ENCODE measurements around the gene PARD3B.

The PARD3B gene

DNA sequence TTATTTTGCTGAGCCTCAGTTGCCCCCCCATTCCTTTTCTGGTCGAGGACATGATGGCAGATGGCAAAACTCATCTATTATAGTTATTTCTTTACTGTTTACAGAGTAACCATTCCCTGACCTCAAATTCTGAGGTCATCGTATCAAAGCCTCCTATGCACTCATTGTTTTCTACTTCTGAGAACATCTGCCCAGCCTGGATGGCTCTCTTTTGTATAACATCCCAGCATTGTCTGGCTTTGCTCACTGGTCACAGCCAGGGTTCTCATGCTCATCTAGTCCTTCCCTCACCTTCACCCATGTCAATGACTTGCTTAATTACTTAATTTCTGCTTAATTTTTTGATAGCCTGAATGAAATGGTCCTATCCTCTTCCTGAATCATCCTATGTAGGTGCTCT lies 472.1 kb downstream of the PARD3B start:
- no peak for DNase-seq (ENCODE audit: low read depth)

GRCh38 chr2:205017912-205018311 lies 472.6 kb downstream of the PARD3B start:
- no peak for DNase-seq (ENCODE audit: low read depth)

DNA sequence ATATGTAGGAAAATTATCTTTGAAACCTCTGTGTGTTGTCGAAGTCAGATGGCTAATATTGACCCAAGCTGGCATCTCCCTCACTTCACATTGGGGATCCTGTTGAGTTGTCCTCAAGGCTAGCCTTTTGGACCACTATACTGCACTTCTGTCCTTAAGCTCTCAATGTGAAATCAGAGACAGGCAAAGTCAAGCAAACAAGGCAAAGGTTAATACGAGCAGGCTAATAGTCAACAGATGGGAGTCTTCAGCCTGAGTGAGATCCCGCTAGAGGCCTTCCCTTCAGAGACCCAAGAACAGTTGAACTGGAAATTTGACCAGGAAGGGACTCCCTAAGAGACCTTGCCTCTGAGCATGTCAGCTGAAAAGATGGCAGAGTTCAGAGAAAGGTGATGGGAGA lies 475.4 kb downstream of the PARD3B start:
- no peak for DNase-seq (ENCODE audit: low read depth)

GRCh38 chr2:205022841-205023240 lies 477.6 kb downstream of the PARD3B start:
- DNase-seq (ENCODE audit: low read depth): no peak

DNA sequence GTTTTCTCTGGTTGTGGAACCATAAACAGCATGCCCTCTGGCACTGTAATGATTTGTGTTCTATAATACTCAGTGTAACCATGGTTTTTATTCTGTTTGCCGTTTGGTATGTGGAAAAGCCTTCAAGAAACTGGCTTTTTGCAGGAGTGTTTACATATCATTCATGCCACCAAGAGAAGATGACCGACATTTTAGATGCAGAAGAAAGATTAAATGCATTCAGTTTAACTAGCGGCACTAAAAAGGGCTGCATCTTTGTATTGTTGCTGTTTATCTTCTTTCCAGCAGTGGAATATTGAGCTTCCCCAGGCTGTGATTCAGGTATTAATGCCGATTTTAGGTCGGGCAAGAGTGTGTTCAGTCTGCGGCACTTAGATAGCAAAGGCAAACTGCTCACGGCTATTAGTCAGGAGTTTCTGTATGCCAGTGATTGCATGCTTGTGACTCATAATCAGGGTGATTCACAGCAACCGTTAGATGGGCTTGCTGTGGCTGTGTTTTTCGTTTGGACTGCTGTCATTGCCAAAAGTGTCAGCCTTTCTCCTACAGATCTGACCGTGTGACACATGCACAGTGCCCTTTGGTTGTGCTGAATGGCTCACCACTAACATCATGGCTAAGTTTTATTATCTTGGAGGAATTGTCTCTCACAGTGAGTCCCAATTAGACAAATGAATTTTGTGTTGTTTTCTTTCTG lies 479.7 kb downstream of the PARD3B start:
- DNase-seq (ENCODE audit: low read depth): peak; percentile 7

DNA sequence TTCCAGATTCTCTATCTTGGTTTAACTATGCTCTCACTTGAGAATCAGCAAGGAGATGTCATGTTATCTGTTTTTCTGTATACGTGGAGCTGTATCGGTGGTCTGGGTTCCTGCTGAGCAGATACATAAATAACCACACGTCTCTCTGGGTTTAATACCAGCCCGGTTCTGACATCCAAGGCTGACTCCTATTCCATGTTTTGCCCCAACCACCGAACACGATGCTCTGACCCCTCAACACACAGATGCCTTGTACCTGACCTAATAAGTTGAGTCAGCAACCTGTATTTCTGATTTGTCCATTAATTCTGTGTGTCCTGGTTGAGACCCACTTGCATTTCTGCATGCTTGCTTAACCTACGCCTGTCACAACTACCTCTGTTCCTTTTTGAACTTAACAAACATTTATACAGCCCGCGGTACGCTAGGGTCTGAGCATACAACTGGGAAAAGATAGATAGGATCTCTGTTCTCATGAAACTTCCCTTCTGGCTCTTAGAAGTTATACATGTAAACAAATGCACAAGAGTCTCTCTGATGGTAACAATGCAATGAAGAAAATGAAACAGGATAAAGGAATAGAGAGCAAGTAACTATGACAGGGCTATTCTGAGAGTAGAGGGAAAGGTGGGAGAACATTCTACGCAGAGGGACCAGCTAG lies 480.4 kb downstream of the PARD3B start:
- no peak for DNase-seq (ENCODE audit: low read depth)

GRCh38 chr2:205030695-205031094 lies 485.4 kb downstream of the PARD3B start:
- DNase-seq (ENCODE audit: low read depth): no peak

- DNase-seq (ENCODE audit: low read depth): no peak
Observed at GRCh38 chr2:205032093-205032551, 486.8 kb downstream of the PARD3B start.

GRCh38 chr2:205033431-205033830 lies 488.2 kb downstream of the PARD3B start:
- no peak for DNase-seq (ENCODE audit: low read depth)

DNA sequence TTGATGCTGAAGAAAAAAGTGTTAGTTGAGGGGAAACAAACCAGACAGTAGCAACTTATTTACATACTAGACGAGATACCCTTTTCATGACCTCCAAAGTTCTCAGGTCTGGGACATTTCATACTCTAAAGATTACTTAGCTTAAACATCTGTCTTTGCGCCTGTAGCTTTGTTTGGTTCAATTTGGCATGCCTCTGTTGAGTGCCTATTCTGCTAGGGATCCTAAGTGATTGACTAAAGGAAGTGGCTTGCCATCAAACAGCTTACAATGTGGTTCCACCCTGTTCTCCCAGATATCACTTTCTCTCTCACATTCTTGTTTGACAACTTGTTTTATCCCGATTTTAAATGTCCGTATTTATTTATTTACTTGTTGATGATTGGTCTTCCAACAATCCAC lies 488.8 kb downstream of the PARD3B start:
- DNase-seq (ENCODE audit: low read depth): no peak

DNA sequence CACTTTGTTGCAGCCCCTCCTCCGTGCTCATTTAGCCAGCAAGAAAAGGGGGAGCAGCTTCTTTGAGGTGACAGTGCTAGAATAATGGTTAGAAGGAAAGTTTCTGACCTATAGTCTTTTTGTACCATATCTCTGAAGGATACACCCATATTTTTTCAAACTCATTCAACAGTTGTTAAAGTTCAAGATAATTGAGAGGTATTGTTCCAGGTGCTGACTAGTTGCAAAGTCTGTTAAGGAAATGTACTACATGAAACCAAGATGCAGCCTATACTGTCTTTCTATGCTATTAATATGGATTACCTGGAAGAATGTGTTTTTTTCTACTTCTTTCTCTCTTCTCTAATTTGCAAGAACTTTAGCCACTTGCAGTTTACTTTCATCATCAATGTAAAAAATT lies 495.0 kb downstream of the PARD3B start:
- DNase-seq (ENCODE audit: low read depth): no peak

DNA sequence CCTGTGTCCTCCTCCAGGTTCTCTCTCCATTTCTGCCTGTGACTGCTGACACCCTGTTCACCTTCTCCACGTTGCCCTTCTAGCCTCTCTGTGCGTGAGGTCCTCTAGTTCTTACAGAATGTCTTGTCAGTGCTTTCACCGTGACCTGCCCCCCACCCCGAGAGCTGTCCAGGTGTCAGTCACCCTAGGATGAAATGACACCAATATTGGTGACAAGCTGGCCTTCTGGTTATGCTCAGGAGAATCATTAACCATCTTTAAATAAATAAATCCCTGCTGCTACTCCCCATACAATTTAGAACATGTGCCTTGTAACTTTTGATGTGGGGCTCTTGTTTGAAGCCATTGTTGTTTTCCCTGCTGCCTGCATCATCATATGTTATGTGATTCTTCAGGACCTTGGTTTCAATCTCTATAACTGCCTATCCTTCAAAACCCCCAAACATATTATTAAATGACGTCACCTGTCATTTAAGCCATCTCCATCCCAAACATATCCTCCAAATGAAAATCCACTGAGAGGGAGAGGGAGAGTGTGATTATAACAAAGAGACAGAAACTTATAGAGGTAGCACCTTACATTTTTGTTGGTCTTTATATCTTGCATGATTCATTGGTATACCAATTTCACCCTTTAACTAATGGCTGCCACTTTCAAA lies 496.3 kb downstream of the PARD3B start:
- no peak for DNase-seq (ENCODE audit: low read depth)

- no peak for DNase-seq (ENCODE audit: low read depth)
Observed at GRCh38 chr2:205043285-205043684, 498.0 kb downstream of the PARD3B start.

DNA sequence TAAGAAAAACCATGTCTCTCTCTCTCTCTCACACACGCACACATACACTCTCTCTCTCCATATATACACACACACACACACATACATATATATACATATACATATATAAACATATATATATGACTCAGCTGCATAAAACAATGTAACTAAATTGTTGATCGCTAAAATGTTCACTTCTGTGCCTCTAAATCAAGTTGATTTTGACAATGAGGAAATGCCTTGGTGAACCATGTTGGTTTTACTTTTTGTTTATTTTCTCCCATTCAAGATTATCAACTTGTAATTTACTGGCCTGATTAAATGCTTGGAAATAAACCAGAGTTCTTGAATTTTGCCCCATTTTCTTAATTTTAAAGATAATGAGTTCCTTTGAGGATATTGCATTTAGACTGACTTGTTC lies 500.4 kb downstream of the PARD3B start:
- no peak for DNase-seq (ENCODE audit: low read depth)

DNA sequence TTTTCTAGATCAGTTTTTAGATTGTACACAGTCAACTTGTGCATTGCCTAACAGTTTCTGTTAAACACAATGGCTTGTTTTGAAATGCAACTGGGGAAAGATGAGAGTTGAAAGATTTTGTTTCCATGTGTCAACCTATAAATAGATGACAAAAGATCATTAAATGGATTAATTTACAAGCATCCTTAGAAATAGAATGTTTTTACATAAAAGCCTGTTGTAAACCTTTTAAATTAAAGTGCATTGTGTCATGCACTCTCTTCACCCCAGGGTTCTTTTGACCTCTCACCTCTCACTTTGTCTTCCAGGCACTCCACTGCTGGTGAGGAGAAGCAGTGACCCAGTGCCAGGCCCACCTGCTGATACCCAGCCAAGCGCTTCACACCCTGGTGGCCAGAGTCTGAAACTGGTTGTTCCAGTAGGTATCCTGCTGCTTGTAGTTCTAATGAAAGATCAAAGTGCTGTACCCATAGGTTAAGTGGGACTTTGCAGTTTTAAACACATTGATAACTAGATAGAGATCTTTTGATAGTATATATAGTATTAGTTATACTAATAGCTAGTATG lies 502.1 kb downstream of the PARD3B start:
- DNase-seq (ENCODE audit: low read depth): no peak

GRCh38 chr2:205051417-205051816 lies 506.1 kb downstream of the PARD3B start:
- DNase-seq (ENCODE audit: low read depth): no peak

GRCh38 chr2:205052781-205053180 lies 507.5 kb downstream of the PARD3B start:
- DNase-seq (ENCODE audit: low read depth): no peak

GRCh38 chr2:205053827-205054410 lies 508.6 kb downstream of the PARD3B start:
- DNase-seq (ENCODE audit: low read depth): no peak

GRCh38 chr2:205054789-205055188 lies 509.5 kb downstream of the PARD3B start:
- DNase-seq (ENCODE audit: low read depth): no peak

DNA sequence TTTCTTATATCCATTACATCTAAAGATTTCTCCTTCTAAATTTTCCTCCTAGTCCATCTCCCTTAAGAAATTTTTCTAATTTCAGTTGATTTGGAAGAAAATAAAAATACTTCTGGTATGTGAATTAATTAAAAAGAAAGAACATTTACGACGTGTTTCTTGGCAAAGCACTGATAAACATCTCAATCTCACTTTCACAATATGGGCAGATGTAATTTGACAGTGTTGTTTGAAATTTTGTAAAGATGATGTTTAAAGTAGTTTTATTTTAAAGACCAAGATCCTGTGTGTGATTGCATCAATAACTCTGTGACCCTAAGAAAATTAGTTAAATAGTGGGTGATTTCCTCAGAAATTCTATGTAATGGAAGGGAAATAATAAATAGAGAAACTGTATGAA lies 510.0 kb downstream of the PARD3B start:
- no peak for DNase-seq (ENCODE audit: low read depth)

DNA sequence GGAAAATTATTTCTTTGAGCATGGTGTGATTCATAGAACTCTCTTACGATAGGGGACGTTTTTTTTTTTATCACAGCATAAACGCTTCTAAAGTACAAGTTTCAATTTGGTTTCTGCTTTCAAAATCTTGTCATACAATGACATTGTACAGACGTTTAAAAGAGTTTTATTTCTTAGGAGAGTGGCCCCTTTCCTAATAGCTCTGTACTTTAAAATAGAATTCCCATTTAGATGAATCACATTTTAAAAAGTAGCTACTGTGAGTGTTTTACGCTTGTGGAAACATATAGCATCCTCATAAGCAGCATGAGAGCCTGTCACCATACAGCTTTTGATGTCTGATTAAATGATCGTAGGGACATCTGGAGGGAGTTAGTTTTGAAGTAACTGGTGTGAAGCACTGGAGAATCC lies 510.9 kb downstream of the PARD3B start:
- no peak for DNase-seq (ENCODE audit: low read depth)

DNA sequence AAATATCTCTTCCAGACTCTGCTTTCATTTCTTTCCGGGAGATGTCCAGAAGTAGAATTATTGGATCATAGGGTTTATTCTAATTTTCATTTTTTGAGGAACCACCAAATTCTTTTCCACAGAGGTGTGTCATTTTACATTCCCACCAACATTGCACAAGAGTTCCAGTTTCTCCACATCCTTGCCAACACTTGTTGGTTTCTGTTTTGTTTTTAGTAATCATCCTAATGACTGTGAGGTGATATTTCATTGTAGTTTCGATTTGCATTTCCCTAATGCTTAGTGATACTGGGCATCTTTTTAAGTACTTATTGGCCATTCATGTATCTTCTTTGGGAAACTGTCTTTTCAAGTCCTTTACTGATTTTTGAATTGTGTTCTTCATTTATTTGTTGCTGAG lies 513.1 kb downstream of the PARD3B start:
- DNase-seq (ENCODE audit: low read depth): no peak

DNA sequence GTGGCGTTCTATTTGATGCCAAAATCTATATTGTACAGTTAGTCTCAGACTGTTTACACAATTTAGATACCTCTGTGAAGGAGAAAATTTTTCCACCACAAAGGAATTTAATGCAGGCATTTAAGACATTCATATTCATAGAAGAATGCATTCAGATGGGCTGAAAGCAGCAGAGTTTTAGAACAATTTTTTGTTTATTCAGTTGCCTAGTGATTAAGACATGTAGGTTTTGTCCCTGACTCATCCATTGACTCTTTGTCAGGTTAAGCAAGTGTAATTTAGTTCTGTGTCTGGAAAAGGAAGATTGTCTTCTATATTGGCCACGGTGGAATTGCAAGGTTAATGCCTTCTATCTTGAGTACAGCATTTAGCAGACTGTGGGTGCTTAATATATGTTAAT lies 515.0 kb downstream of the PARD3B start:
- no peak for DNase-seq (ENCODE audit: low read depth)
